SH-SY5Y (cell line): ENCODE measurements around the gene TPGS1.

Source experiments
- GATA2 ChIP-seq: IDR thresholded peaks from 2 replicates; pipeline ENCODE4 v1.6.1; 2011; ENCODE audit warnings: mild to moderate bottlenecking, low read depth, low read length
- GATA3 ChIP-seq: IDR thresholded peaks from 2 replicates; pipeline ENCODE4 v1.6.1; 2011; ENCODE audit warnings: low read depth, mild to moderate bottlenecking, low read length, moderate library complexity

DNA sequence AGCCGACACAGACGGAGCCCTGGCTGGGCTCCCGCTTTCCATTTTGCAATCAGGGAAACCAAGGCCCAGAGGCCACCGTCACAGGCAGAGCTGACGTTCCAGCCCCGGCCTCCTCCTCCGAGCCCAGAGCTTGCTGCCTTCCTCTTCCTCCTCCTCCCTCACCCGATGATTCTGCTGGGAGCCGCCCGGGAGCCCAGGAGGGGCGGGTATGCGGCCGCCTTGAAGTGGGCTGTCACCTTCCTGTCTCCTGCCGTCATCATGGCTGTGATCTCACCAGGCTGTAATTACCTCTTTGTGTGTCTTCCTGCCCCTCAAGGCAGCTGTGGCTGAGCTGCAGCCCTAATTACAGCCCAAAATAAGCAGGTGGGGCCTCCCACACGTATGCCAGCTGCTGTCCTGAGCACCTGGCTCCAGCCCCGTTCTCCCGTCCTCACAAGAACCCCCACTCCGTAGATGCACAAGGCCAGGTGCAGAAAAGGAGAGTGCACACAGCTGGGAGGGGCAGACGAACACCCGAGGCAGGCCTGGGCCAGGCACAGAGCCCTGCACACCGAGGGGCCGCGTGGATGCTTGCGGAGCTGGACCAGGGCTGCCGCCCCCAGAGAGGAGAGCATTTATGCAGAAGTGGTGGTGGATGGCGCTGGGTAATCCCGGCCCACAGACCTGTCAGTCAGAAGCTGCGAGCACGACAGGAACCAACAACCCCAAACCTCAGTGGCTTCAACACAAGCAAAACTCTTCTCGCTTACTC, 4.0 kb downstream of the TPGS1 start:
- TF ChIP-seq GATA2 (no peak), GATA3 (no peak)
